IMR-90 (cell line): ENCODE results near the gene ACO1. TPM values are rescaled to one million over a fixed set of nuclear protein-coding genes. Genes with fewer than 3 reads are reported as not detected.
A peak's percentile ranks its signal among the peaks of the same experiment; 100 is the strongest.

Experiments
- ATAC-seq: fragments of 200-7000 bp; cut with Tn5 transposase; 2 replicates; pipeline ENCODE4 v1.9.1; 2020; ENCODE audit warnings: low read depth, mild to moderate bottlenecking, moderate library complexity
- BruUV-seq: library from RNA; stranded (reverse); fragments of 400-500 nt; replicated peaks from 2 replicates; lab custom pipeline; 2021; lab: Mats Ljungman, UMichigan
- CTCF ChIA-PET: fragments of 300-600 bp; formaldehyde crosslinking; extraction: SDS; loops from one replicate; lab custom pipeline; 2021; ENCODE audit warnings: antibody characterized with exemption; lab: Yijun Ruan, JAX
- POLR2A ChIA-PET: fragments of 300-600 bp; sonication (Branson Sonifier 250); formaldehyde crosslinking; loops from one replicate; lab custom pipeline; 2022; ENCODE audit warnings: antibody characterized with exemption; ENCODE audit not compliant: unreplicated experiment; lab: Charles Lee
- DNase-seq: peaks from one replicate; pipeline ENCODE4 v3.0.0; 2013
- H2AFZ ChIP-seq: replicated peaks from 2 replicates; pipeline ENCODE3; 2013; ENCODE audit warnings: low read length, mild to moderate bottlenecking; ENCODE audit not compliant: poor library complexity
- H2AK5ac ChIP-seq: 2 replicates; pipeline ENCODE4 v1.6.1; 2013; ENCODE audit warnings: low read depth, low read length, inconsistent platforms
- H2AK9ac ChIP-seq: replicated peaks from 2 replicates; pipeline ENCODE3; 2013; ENCODE audit warnings: mild to moderate bottlenecking, low read depth, low read length, moderate library complexity; ENCODE audit not compliant: poor library complexity
- H2BK120ac ChIP-seq: 2 replicates; pipeline ENCODE4 v1.6.1; 2013; ENCODE audit warnings: low read depth, low read length, inconsistent platforms
- H2BK15ac ChIP-seq: 3 replicates; pipeline ENCODE4 v1.6.1; 2013; ENCODE audit warnings: low read depth, low read length, inconsistent platforms
- H2BK20ac ChIP-seq: 2 replicates; pipeline ENCODE4 v1.6.1; 2013; ENCODE audit warnings: low read depth, mild to moderate bottlenecking, inconsistent platforms, low read length, moderate library complexity
- H2BK5ac ChIP-seq: 2 replicates; pipeline ENCODE4 v1.6.1; 2013; ENCODE audit warnings: mild to moderate bottlenecking, low read depth, low read length, inconsistent platforms; ENCODE audit not compliant: poor library complexity, severe bottlenecking
- H3K14ac ChIP-seq: replicated peaks from 2 replicates; pipeline ENCODE4 v1.6.1; 2013; ENCODE audit warnings: low read depth, low read length, inconsistent platforms
- H3K18ac ChIP-seq: 2 replicates; pipeline ENCODE4 v1.6.1; 2013; ENCODE audit warnings: low read depth, low read length, control low read depth
- H3K23ac ChIP-seq: 2 replicates; pipeline ENCODE4 v1.6.1; 2013; ENCODE audit warnings: low read depth, low read length, inconsistent platforms
- H3K27ac ChIP-seq: 2 replicates; pipeline ENCODE4 v1.5.1; 2013; ENCODE audit warnings: mild to moderate bottlenecking, control low read depth, low read length; ENCODE audit not compliant: insufficient read depth
- H3K27me3 ChIP-seq: 2 replicates; pipeline ENCODE4 v1.6.1; 2013; ENCODE audit warnings: low read length; ENCODE audit not compliant: control insufficient read depth, insufficient read depth
- H3K36me3 ChIP-seq: 2 replicates; pipeline ENCODE4 v1.6.1; 2013; ENCODE audit warnings: low read length, mixed read lengths; ENCODE audit not compliant: control insufficient read depth, insufficient read depth
- H3K4ac ChIP-seq: 2 replicates; pipeline ENCODE4 v1.6.1; 2013; ENCODE audit warnings: low read depth, low read length, inconsistent platforms
- H3K4me1 ChIP-seq: 2 replicates; pipeline ENCODE4 v1.6.1; 2013; ENCODE audit warnings: low read length, mixed read lengths; ENCODE audit not compliant: control insufficient read depth, insufficient read depth
- H3K4me2 ChIP-seq: 2 replicates; pipeline ENCODE4 v1.6.1; 2013; ENCODE audit warnings: low read depth, mild to moderate bottlenecking, control low read depth, low read length, moderate library complexity
- H3K4me3 ChIP-seq: 2 replicates; pipeline ENCODE4 v1.5.1; 2013; ENCODE audit warnings: low read depth, mild to moderate bottlenecking, control low read depth, low read length, moderate library complexity; ENCODE audit not compliant: insufficient read depth
- H3K56ac ChIP-seq: 2 replicates; pipeline ENCODE4 v1.6.1; 2013; ENCODE audit warnings: low read length, inconsistent platforms; ENCODE audit not compliant: insufficient read depth; ENCODE audit errors: extremely low read depth
- H3K79me1 ChIP-seq, 2 experiments: 2 replicates each; pipeline ENCODE4 v1.6.1; 2013; ENCODE audit warnings: low read length in 2 of 2, inconsistent platforms in 1 of 2, low read depth in 1 of 2
- H3K9ac ChIP-seq: 2 replicates; pipeline ENCODE4 v1.6.1; 2013; ENCODE audit warnings: low read depth, low read length, control low read depth
- H3K9me1 ChIP-seq: 2 replicates; pipeline ENCODE4 v1.6.1; 2013; ENCODE audit warnings: low read length, inconsistent platforms; ENCODE audit not compliant: insufficient read depth
- H3K9me3 ChIP-seq: 2 replicates; pipeline ENCODE4 v1.6.1; 2013; ENCODE audit warnings: low read length; ENCODE audit not compliant: control insufficient read depth, insufficient read depth
- H4K20me1 ChIP-seq: 2 replicates; pipeline ENCODE4 v1.6.1; 2013; ENCODE audit warnings: low read length, inconsistent platforms; ENCODE audit not compliant: insufficient read depth
- H4K5ac ChIP-seq: 2 replicates; pipeline ENCODE4 v1.6.1; 2013; ENCODE audit warnings: mild to moderate bottlenecking, low read depth, low read length, control low read depth
- H4K8ac ChIP-seq, 2 experiments: 2 replicates each; pipeline ENCODE4 v1.6.1; 2013; ENCODE audit warnings: low read depth in 2 of 2, low read length in 2 of 2, control low read depth in 1 of 2, inconsistent platforms in 1 of 2
- H4K91ac ChIP-seq: 2 replicates; pipeline ENCODE4 v1.6.1; 2013; ENCODE audit warnings: low read depth, low read length, inconsistent platforms; ENCODE audit not compliant: insufficient read depth
- BHLHE40 ChIP-seq: fragments of 150-350 bp; IDR thresholded peaks from 2 replicates; pipeline ENCODE4 v1.6.1; 2016; ENCODE audit warnings: mild to moderate bottlenecking, low read depth, low read length
- CEBPB ChIP-seq: IDR thresholded peaks from 2 replicates; pipeline ENCODE4 v1.6.1; 2012; ENCODE audit warnings: low read depth, low read length, improper control_type of control experiment
- FOS ChIP-seq: fragments of 150-350 bp; IDR thresholded peaks from 2 replicates; pipeline ENCODE4 v1.6.1; 2016; ENCODE audit warnings: low read depth, low read length
- MAFK ChIP-seq: IDR thresholded peaks from 2 replicates; pipeline ENCODE4 v1.6.1; 2012; ENCODE audit warnings: low read depth, low read length, improper control_type of control experiment
- MAZ ChIP-seq: IDR thresholded peaks from 2 replicates; pipeline ENCODE4 v1.6.1; 2012; ENCODE audit warnings: low read depth, mild to moderate bottlenecking, low read length, improper control_type of control experiment, moderate library complexity, borderline replicate concordance
- MXI1 ChIP-seq: IDR thresholded peaks from 2 replicates; pipeline ENCODE4 v1.6.1; 2012; ENCODE audit warnings: low read depth, mild to moderate bottlenecking, low read length, moderate library complexity, borderline replicate concordance
- NFE2L2 ChIP-seq: fragments of 150-350 bp; IDR thresholded peaks from 2 replicates; pipeline ENCODE4 v1.6.1; 2016; ENCODE audit warnings: low read depth, mild to moderate bottlenecking, low read length
- POLR2A ChIP-seq: IDR thresholded peaks from 2 replicates; pipeline ENCODE4 v1.6.1; 2012; ENCODE audit warnings: mild to moderate bottlenecking, low read depth, low read length
- WGBS, 2 experiments: methylation state at CpG; one replicate each; pipeline versions ENCODE4 v1.1.5 to v1.1.7; 2013; ENCODE audit warnings: missing lambda C conversion rate in 2 of 2; ENCODE audit not compliant: insufficient read length in 1 of 2; ENCODE audit errors: extremely low coverage in 2 of 2; 5-methylcytosine and 5-hydroxymethylcytosine counted together
- dilution Hi-C: fragments of 300-500 bp; cut with HindIII; formaldehyde crosslinking; loops from one replicate; pipeline ENCODE4 v1.14.3; 2018; ENCODE audit warnings: low sequenced_read_pairs; ENCODE audit not compliant: unreplicated experiment
- in situ Hi-C: fragments of 300-500 bp; cut with MboI; formaldehyde crosslinking; loops from 3 replicates; pipeline ENCODE4 v1.14.3; 2019; ENCODE audit warnings: low sequenced_read_pairs, inconsistent platforms, mixed read lengths
- intact Hi-C: fragments of 100-400 bp; cut with micrococcal nuclease; formaldehyde crosslinking; loops from 2 replicates; pipeline ENCODE4 v1.10.0; 2022
- polyA plus RNA-seq, 3 experiments: library from polyadenylated mRNA; depleted of rRNA; stranded (reverse); fragments of >200 nt; gene quantifications; 2 replicates each; pipeline ENCODE4 v1.2.3, GENCODE V29; 2012; ENCODE audit warnings: low replicate concordance in 1 of 3
- total RNA-seq: library from RNA; depleted of rRNA; stranded (reverse); fragments of >200 nt; gene quantifications from 2 replicates; pipeline ENCODE4 v1.2.3, GENCODE V29; 2012
- TF ChIP-seq, protein P1 (sequence below): fragments of 150-350 bp; IDR thresholded peaks from 2 replicates; pipeline ENCODE4 v1.6.1; 2016; ENCODE audit warnings: low read depth, mild to moderate bottlenecking, low read length, moderate library complexity, borderline replicate concordance

ACO1 gene
- total and polyA plus RNA-seq, 2 of the 4 experiments (the other 2 are of a cell fraction), result 85.9 to 158 TPM

DNA sequence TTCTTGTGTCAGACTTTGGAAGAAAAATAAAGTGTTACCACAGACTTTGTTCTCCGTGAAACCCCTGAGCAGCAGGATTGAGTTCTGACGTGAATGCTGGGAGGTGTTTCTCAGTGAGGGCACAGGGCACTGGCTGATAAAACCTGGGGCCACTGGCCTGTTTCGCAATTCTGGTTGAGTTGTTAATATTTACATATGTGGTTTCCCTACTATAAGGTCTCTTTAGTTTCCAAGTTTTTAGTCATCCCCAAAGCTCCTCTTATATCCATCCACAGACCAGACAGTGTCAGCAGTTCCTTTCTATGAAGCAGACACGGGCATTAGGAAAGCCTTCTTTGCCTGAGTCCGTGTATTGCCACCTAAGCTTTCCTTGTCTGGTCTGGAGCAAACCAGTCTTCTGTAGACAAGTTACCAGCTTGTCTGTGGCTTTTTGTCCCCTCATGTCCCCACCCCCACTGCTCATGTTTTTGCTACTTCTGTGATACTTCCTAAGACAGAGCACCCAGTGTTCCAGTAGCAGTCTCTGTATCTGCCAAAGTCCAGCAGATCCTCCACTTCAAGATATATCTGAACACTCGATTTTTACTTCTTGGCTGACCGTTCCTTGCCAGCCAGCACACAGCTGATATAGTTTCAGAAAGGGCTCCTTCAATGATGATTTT is 42.0 kb downstream of the ACO1 start:
- no peaks in the 10 kb centered on the region for H3K9me3 ChIP-seq
- H3K9ac ChIP-seq, result peak overlapping the region; percentile 68
- H3K4me2 ChIP-seq, result peak overlapping the region; percentile 67
- BruUV-seq, result no TSS peak
- peak overlapping the region; percentile 92 for H3K14ac ChIP-seq
- peaks cover 56% of the 10 kb centered on the region for H3K36me3 ChIP-seq
- peak overlapping the region; percentile 96 for H3K4ac ChIP-seq
- H2BK20ac ChIP-seq, result peak overlapping the region; percentile 97
- H3K18ac ChIP-seq, result peak overlapping the region; percentile 88
- peak overlapping the region; percentile 97 for H2BK120ac ChIP-seq
- H3K23ac ChIP-seq, result peak overlapping the region; percentile 88; the same call in 1 of the 2 replicates
- peaks cover 3% of the 10 kb centered on the region; the same call in 1 of the 2 replicates for H4K20me1 ChIP-seq
- H2BK15ac ChIP-seq, result peak overlapping the region; percentile 89; the same call in 2 of the 3 replicates
- peaks cover 16 to 54% of the 10 kb centered on the region in 2 experiments for H3K79me1 ChIP-seq
- H3K27me3 ChIP-seq, result no peaks in the 10 kb centered on the region
- peak; percentile 99 for DNase-seq
- 0% methylated on average over 2 of the region's 7 CpGs; no CpG with 5 or more reads in 1 of the 2 experiments for WGBS, 2 experiments
- no peak overlapping the region for H2AFZ ChIP-seq
- peak overlapping the region; percentile 96 for H2AK5ac ChIP-seq
- POLR2A ChIA-PET, result no interaction called here
- CTCF ChIA-PET, result interaction anchor here (0.6 to 1.3 kb wide), 2 partner anchors 27 to 45 kb away, joined by 3 to 4 read pairs; no protein-coding TSS in a partner anchor
- H3K9me1 ChIP-seq, result peaks cover 30% of the 10 kb centered on the region
- H3K4me3 ChIP-seq, result no peak overlapping the region
- in situ Hi-C loops (no loop called here), dilution Hi-C loops (loop anchor here (25.0 kb wide), 1 partner anchor 136 kb away; the partner anchor contains the start of genes NDUFB6, SMIM27 and TOPORS), intact Hi-C loops (loop anchor here (2.0 kb wide), 1 partner anchor 42 kb away; the partner anchor contains the start of gene ACO1)
- H3K4me1 ChIP-seq, result peaks cover 42% of the 10 kb centered on the region
- H4K91ac ChIP-seq, result peak overlapping the region; percentile 93
- H2AK9ac ChIP-seq, result peak overlapping the region; percentile 53
- ATAC-seq, result peak; percentile 76
- H2BK5ac ChIP-seq, result peak overlapping the region; percentile 97
- peak overlapping the region; percentile 96 for H3K27ac ChIP-seq
- H4K5ac ChIP-seq, result peak overlapping the region; percentile 83
- TF ChIP-seq, protein P1, sequence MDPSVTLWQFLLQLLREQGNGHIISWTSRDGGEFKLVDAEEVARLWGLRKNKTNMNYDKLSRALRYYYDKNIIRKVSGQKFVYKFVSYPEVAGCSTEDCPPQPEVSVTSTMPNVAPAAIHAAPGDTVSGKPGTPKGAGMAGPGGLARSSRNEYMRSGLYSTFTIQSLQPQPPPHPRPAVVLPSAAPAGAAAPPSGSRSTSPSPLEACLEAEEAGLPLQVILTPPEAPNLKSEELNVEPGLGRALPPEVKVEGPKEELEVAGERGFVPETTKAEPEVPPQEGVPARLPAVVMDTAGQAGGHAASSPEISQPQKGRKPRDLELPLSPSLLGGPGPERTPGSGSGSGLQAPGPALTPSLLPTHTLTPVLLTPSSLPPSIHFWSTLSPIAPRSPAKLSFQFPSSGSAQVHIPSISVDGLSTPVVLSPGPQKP, result no peak
- TF ChIP-seq FOS, result peak; percentile 64; the same call in 1 of the 2 replicates
- TF ChIP-seq BHLHE40, result peak; percentile 56; the same call in 1 of the 2 replicates
- no peak for TF ChIP-seq NFE2L2
- peak; percentile 28; the same call in 1 of the 2 replicates for TF ChIP-seq POLR2A
- peak; percentile 49; the same call in 1 of the 2 replicates for TF ChIP-seq MAZ
- TF ChIP-seq MAFK, result peak; percentile 79
- TF ChIP-seq MXI1, result no peak
- TF ChIP-seq CEBPB, result peak; percentile 100
- peak overlapping the region; percentile 92 for H3K56ac ChIP-seq
- peak overlapping the region; percentile 75 to 95 for H4K8ac ChIP-seq
